ENCODE measurements around the gene MAGOH. TPM values are rescaled to one million over a fixed set of nuclear protein-coding genes. Genes with fewer than 3 reads are reported as not detected.
"Not testable (repeated sequence)": the region's sequence is repeated elsewhere in the genome, so short reads cannot be mapped to it uniquely, and the experiment has no call there.

The MAGOH gene
- polyA plus RNA-seq, 1 donor from 2014 or later, result 53.3 TPM

DNA sequence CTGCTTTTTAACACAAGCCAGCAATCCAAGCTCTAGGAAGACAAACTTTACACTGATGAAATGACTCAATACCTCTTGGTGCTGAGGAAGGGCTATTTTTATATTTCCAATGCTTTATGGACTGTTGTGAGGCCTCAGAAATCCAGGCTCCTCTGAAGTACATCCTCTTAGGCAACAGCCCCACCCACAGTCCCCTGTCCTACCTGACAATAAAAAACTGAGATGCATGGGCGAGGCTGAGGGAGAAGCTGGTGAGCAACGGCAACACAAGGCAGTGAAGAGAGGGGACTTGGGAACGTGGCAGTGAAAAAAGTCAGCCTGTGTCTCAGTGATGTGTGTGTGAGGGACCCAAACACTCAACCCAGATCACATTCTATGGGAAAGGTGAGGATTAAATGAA is 51.8 kb downstream of the MAGOH start:
- H3K36me3 ChIP-seq (ENCODE audit: insufficient read depth, low read length), result no peaks in the 10 kb centered on the region
- TF ChIP-seq, protein P1, sequence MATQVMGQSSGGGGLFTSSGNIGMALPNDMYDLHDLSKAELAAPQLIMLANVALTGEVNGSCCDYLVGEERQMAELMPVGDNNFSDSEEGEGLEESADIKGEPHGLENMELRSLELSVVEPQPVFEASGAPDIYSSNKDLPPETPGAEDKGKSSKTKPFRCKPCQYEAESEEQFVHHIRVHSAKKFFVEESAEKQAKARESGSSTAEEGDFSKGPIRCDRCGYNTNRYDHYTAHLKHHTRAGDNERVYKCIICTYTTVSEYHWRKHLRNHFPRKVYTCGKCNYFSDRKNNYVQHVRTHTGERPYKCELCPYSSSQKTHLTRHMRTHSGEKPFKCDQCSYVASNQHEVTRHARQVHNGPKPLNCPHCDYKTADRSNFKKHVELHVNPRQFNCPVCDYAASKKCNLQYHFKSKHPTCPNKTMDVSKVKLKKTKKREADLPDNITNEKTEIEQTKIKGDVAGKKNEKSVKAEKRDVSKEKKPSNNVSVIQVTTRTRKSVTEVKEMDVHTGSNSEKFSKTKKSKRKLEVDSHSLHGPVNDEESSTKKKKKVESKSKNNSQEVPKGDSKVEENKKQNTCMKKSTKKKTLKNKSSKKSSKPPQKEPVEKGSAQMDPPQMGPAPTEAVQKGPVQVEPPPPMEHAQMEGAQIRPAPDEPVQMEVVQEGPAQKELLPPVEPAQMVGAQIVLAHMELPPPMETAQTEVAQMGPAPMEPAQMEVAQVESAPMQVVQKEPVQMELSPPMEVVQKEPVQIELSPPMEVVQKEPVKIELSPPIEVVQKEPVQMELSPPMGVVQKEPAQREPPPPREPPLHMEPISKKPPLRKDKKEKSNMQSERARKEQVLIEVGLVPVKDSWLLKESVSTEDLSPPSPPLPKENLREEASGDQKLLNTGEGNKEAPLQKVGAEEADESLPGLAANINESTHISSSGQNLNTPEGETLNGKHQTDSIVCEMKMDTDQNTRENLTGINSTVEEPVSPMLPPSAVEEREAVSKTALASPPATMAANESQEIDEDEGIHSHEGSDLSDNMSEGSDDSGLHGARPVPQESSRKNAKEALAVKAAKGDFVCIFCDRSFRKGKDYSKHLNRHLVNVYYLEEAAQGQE (IDR thresholded peaks at IDR 0.05; ENCODE audit: borderline replicate concordance), result no peak
- TF ChIP-seq EZH2 (IDR thresholded peaks at IDR 0.05; ENCODE audit: borderline replicate concordance, insufficient read depth, low read length, poor library complexity, severe bottlenecking), result no peak
- no peak for TF ChIP-seq MXI1 (conservative IDR thresholded peaks at IDR 0.05; ENCODE audit: poor library complexity, severe bottlenecking)
- no peak overlapping the region for H3K4me2 ChIP-seq (ENCODE audit: low read length)

DNA sequence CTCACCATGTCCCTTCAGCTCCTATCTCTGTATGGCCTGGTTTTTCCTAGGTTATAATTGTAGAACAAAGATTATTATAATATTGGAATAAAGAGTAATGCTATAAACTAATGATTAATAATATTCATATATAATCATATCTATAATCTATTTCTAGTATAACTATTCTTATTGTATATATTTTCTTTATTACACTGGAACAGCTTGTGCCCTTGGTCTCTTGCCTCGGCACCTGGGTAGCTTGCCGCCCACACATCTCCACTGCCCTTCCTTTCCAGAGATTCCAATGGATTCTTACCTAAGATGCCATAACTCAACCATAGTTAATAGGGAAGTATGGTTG is 52.4 kb downstream of the MAGOH start:
- not testable (repeated sequence) for H3K27ac ChIP-seq (ENCODE audit: low read length); H3K27me3 ChIP-seq (ENCODE audit: insufficient read depth, low read depth, low read length); H3K9me2 ChIP-seq (ENCODE audit: insufficient read depth, low read length); H3F3A ChIP-seq (ENCODE audit: insufficient read depth, low read length, poor library complexity, severe bottlenecking); H3K36me3 ChIP-seq (ENCODE audit: insufficient read depth, low read length); H3K9me3 ChIP-seq (ENCODE audit: low read length); H3K9ac ChIP-seq (ENCODE audit: low read length); H4K20me1 ChIP-seq (ENCODE audit: insufficient read depth); H2AFZ ChIP-seq (ENCODE audit: low read depth, low read length); H3K4me3 ChIP-seq (ENCODE audit: low read length); H3K4me2 ChIP-seq (ENCODE audit: low read length); H3K79me2 ChIP-seq (replicated peaks; ENCODE audit: insufficient read depth, low read length)

More for the DNA sequence above, 51.8 kb downstream of the MAGOH start:
- H3K27me3 ChIP-seq (ENCODE audit: insufficient read depth, low read depth, low read length), result no peaks in the 10 kb centered on the region
- H3K79me2 ChIP-seq (replicated peaks; ENCODE audit: insufficient read depth, low read length), result no peaks in the 10 kb centered on the region
- no peaks in the 10 kb centered on the region for H3F3A ChIP-seq (ENCODE audit: insufficient read depth, low read length, poor library complexity, severe bottlenecking)
- no peak overlapping the region for H2AFZ ChIP-seq (ENCODE audit: low read depth, low read length)
- H3K27ac ChIP-seq (ENCODE audit: low read length), result no peak overlapping the region
- no peaks in the 10 kb centered on the region for H3K9me2 ChIP-seq (ENCODE audit: insufficient read depth, low read length)
- no peak overlapping the region for H3K9ac ChIP-seq (ENCODE audit: low read length)
- H3K9me3 ChIP-seq (ENCODE audit: low read length), result no peaks in the 10 kb centered on the region
- no peak overlapping the region for H3K4me3 ChIP-seq (ENCODE audit: low read length)
- no peaks in the 10 kb centered on the region for H4K20me1 ChIP-seq (ENCODE audit: insufficient read depth)

DNA sequence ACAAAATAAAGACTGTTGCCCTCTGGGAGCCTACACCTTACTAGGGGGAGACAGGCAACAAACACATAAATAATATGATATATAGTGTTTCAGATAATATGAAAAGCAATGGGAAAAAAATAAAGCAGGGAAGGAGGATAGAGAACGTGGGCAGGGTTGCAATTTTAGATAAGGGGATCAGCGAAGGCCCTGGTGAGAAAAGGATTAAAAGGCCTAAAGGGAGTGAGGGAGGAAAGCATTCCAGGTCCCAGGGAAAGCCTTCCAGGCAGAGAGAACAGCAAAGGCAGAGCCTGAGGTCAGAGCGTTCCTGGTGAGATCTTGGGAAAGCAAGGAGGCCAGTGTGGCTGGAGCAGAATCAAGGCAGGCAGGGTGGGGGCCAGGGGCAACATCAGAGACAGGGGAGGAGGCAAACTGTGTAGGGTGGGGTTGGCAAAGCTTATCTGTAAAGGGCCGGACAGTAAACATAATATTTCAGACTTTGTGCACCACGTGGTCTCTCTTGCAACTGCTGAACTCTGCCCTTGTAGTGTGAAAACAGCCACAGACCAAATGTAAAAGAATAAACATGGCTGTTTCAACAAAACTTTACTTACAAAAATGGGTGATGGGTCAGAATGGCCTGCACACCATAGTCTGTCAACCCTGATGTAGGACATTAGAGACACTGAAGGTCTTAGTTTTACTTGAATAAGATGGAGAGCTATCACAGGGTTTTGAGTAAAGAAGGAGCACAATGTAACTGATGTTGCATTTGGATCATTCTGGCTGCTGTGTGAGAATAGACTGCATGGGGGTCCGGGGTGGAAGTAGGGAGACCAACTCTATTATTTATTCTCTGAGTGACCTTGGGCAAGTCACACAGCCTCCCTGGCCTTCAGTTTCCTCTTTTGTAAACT is 55.0 kb downstream of the MAGOH start:
- H3K36me3 ChIP-seq (ENCODE audit: insufficient read depth, low read length), result no peaks in the 10 kb centered on the region
- H3K79me2 ChIP-seq (replicated peaks; ENCODE audit: insufficient read depth, low read length), result no peaks in the 10 kb centered on the region
- H3K27me3 ChIP-seq (ENCODE audit: insufficient read depth, low read depth, low read length), result no peaks in the 10 kb centered on the region
- no peaks in the 10 kb centered on the region for H4K20me1 ChIP-seq (ENCODE audit: insufficient read depth)
- H3F3A ChIP-seq (ENCODE audit: insufficient read depth, low read length, poor library complexity, severe bottlenecking), result no peaks in the 10 kb centered on the region
- no peak overlapping the region for H3K9ac ChIP-seq (ENCODE audit: low read length)
- H3K4me3 ChIP-seq (ENCODE audit: low read length), result no peak overlapping the region
- H3K9me3 ChIP-seq (ENCODE audit: low read length), result no peaks in the 10 kb centered on the region
- TF ChIP-seq, protein P1 (IDR thresholded peaks at IDR 0.05; ENCODE audit: borderline replicate concordance), result no peak
- no peak for TF ChIP-seq MXI1 (conservative IDR thresholded peaks at IDR 0.05; ENCODE audit: poor library complexity, severe bottlenecking)
- TF ChIP-seq RAD21 (conservative IDR thresholded peaks at IDR 0.05), result no peak
- no peak for TF ChIP-seq EZH2 (IDR thresholded peaks at IDR 0.05; ENCODE audit: borderline replicate concordance, insufficient read depth, low read length, poor library complexity, severe bottlenecking)
- TF ChIP-seq CTCF (IDR thresholded peaks at IDR 0.05; ENCODE audit: poor library complexity, severe bottlenecking), result no peak
- H2AFZ ChIP-seq (ENCODE audit: low read depth, low read length), result no peak overlapping the region
- no peaks in the 10 kb centered on the region for H3K9me2 ChIP-seq (ENCODE audit: insufficient read depth, low read length)
- no peak overlapping the region for H3K4me2 ChIP-seq (ENCODE audit: low read length)
- H3K27ac ChIP-seq (ENCODE audit: low read length), result no peak overlapping the region
